ENCODE results near the gene GALNT10. TPM values are rescaled to one million over a fixed set of nuclear protein-coding genes. Genes with fewer than 3 reads are reported as not detected.
A peak's percentile ranks its signal among the peaks of the same experiment; 100 is the strongest.

GALNT10 gene
- polyA plus RNA-seq, 1 of the 3 experiments (the other 2 are of a cell fraction) = 56.3 TPM

DNA sequence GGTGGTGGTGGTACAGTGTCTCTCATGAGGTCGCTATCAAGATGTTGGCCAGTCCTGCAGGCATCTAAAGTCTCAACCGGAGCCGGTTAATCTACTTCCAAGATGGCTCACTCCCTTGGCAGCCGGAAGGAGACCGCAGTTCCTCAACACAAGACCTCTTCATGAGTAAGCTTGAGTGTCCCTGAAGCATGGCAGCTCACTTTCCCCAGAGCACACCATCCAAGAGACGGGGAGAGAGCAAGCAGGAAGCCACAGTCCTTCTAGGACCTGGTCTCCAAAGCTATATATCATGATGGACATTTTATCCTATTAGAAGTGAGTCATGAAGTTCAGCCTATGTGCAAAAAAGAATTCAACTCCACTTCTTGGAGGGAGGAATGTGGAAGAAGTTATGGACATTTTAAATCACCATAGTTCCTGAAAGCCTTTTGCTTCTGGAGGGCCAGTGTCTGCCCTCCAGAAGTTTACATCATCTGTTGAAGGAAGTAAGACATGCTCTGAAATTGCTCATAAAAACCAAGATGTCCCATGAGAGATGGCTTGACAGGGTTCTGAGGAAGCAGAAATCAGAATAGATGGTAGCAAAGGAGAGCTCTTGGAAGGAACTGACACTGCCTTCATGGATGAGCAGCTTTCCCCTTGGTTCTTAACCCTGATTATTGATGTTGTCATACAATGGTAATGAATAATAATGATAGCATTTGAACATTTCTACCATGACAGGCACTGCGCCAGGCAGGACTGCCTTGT lies 21.3 kb downstream of the GALNT10 start (continued):
- TF ChIP-seq REST (IDR thresholded peaks at IDR 0.05; ENCODE audit: low read depth, low read length) (0 out of 2 replicates have a peak, but pooled peaks have one; percentile 21), NRF1 (IDR thresholded peaks at IDR 0.05; ENCODE audit: low read depth, low read length) (no peak), FOSL2 (IDR thresholded peaks at IDR 0.05; ENCODE audit: borderline replicate concordance, low read depth) (peak; percentile 54; the same call in 1 of the 2 replicates)

GRCh38 chr5:154213592-154213991 lies 23.1 kb downstream of the GALNT10 start:
- ChIA-PET POLR2A (no interaction called here), CTCF (interaction anchor here (0.9 to 1.2 kb wide), 2 partner anchors 33 to 239 kb away, joined by 3 read pairs; no protein-coding TSS in a partner anchor)
- H4K20me1 ChIP-seq (ENCODE audit: insufficient read depth) = no peaks in the 10 kb centered on the region
- H3K9me2 ChIP-seq = no peaks in the 10 kb centered on the region
- peak overlapping the region; percentile 55 to 76; a peak in 3 of 4 replicates for H3K27ac ChIP-seq (ENCODE audit: low read depth in 2 of 2, low read length in 1 of 2)
- peaks cover 43% of the 10 kb centered on the region for H3F3A ChIP-seq (replicated peaks; ENCODE audit: insufficient read depth)
- H3K9me3 ChIP-seq = no peaks in the 10 kb centered on the region
- WGBS (ENCODE audit: low lambda C conversion rate) = 86% methylated on average over 2 of the region's 4 CpGs
- H3K36me3 ChIP-seq (replicated peaks in 1 of 2; ENCODE audit: control insufficient read depth in 1 of 2, insufficient read depth in 2 of 2, low read length in 1 of 2) = peaks cover 5 to 7% of the 10 kb centered on the region in 2 experiments
- H3K4me2 ChIP-seq = peak overlapping the region; percentile 58; the same call in 1 of the 2 replicates
- peak overlapping the region; percentile 21; the same call in 1 of the 2 replicates for H3K9ac ChIP-seq
- no peak overlapping the region for H3K4me3 ChIP-seq (ENCODE audit: low read depth in 2 of 2, low read length in 1 of 2)
- H3K4me1 ChIP-seq (ENCODE audit: control insufficient read depth in 1 of 2, insufficient read depth in 2 of 2, low read depth in 1 of 2, low read length in 1 of 2) = peaks cover 5 to 33% of the 10 kb centered on the region in 2 experiments
- DNase-seq = no peak
- no peak overlapping the region for H2AFZ ChIP-seq (ENCODE audit: low read depth)
- peaks cover 87% of the 10 kb centered on the region for H3K79me2 ChIP-seq (ENCODE audit: insufficient read depth)
- no peaks in the 10 kb centered on the region for H3K27me3 ChIP-seq (ENCODE audit: insufficient read depth)
- TF ChIP-seq GABPA (IDR thresholded peaks at IDR 0.05; ENCODE audit: low read depth) = no peak
- no peak for TF ChIP-seq REST (IDR thresholded peaks at IDR 0.05; ENCODE audit: low read depth, low read length)
- TF ChIP-seq NFIC (IDR thresholded peaks at IDR 0.05; ENCODE audit: borderline replicate concordance) = no peak
- TF ChIP-seq, protein P1, sequence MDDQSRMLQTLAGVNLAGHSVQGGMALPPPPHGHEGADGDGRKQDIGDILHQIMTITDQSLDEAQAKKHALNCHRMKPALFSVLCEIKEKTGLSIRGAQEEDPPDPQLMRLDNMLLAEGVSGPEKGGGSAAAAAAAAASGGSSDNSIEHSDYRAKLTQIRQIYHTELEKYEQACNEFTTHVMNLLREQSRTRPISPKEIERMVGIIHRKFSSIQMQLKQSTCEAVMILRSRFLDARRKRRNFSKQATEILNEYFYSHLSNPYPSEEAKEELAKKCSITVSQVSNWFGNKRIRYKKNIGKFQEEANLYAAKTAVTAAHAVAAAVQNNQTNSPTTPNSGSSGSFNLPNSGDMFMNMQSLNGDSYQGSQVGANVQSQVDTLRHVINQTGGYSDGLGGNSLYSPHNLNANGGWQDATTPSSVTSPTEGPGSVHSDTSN (IDR thresholded peaks at IDR 0.05) = no peak
- TF ChIP-seq RCOR1 (IDR thresholded peaks at IDR 0.05; ENCODE audit: low read length) = no peak
- TF ChIP-seq USF1 (IDR thresholded peaks at IDR 0.05; ENCODE audit: borderline replicate concordance, low read depth) = no peak
- no peak for TF ChIP-seq GATA2 (CRISPR knock-in tag; IDR thresholded peaks at IDR 0.05)
- no peak for TF ChIP-seq FOXJ3 (CRISPR knock-in tag; IDR thresholded peaks at IDR 0.05)
- no peak for TF ChIP-seq RXRA (IDR thresholded peaks at IDR 0.05; ENCODE audit: borderline replicate concordance, low read depth)
- no peak for TF ChIP-seq SIN3A (IDR thresholded peaks at IDR 0.05; ENCODE audit: borderline replicate concordance, low read depth, low read length)
- TF ChIP-seq, protein P2, sequence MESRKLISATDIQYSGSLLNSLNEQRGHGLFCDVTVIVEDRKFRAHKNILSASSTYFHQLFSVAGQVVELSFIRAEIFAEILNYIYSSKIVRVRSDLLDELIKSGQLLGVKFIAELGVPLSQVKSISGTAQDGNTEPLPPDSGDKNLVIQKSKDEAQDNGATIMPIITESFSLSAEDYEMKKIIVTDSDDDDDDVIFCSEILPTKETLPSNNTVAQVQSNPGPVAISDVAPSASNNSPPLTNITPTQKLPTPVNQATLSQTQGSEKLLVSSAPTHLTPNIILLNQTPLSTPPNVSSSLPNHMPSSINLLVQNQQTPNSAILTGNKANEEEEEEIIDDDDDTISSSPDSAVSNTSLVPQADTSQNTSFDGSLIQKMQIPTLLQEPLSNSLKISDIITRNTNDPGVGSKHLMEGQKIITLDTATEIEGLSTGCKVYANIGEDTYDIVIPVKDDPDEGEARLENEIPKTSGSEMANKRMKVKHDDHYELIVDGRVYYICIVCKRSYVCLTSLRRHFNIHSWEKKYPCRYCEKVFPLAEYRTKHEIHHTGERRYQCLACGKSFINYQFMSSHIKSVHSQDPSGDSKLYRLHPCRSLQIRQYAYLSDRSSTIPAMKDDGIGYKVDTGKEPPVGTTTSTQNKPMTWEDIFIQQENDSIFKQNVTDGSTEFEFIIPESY (IDR thresholded peaks at IDR 0.05; ENCODE audit: borderline replicate concordance, low read depth) = no peak
- TF ChIP-seq, protein P3, sequence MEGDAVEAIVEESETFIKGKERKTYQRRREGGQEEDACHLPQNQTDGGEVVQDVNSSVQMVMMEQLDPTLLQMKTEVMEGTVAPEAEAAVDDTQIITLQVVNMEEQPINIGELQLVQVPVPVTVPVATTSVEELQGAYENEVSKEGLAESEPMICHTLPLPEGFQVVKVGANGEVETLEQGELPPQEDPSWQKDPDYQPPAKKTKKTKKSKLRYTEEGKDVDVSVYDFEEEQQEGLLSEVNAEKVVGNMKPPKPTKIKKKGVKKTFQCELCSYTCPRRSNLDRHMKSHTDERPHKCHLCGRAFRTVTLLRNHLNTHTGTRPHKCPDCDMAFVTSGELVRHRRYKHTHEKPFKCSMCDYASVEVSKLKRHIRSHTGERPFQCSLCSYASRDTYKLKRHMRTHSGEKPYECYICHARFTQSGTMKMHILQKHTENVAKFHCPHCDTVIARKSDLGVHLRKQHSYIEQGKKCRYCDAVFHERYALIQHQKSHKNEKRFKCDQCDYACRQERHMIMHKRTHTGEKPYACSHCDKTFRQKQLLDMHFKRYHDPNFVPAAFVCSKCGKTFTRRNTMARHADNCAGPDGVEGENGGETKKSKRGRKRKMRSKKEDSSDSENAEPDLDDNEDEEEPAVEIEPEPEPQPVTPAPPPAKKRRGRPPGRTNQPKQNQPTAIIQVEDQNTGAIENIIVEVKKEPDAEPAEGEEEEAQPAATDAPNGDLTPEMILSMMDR (IDR thresholded peaks at IDR 0.05) = no peak
- no peak for TF ChIP-seq TEAD4 (IDR thresholded peaks at IDR 0.05; ENCODE audit: borderline replicate concordance, insufficient read depth)
